ENCODE measurements around the gene COL5A1. TPM values are rescaled to one million over a fixed set of nuclear protein-coding genes. Genes with fewer than 3 reads are reported as not detected.

Gene COL5A1
- total RNA-seq, 1 donor from 2014 or later = 435 TPM

DNA sequence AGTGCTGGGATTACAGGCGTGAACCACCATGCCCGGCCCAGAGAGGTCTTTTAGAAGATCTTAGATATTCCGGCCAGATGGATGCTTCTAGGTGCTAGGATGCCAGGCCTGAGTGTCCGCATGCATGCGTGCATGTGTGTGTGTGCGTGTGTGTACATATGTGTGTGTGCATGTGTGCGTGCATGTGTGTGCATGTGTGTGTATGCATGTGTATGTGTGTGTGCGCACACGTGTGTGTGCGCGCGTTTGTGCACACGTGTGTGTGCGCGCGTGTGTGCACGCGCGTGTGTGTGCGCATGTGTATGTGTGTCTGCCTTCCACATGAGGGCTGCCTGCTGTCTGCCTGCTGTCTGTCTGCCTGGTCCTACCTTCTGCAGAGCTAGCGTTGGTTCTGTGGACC is 151.0 kb downstream of the COL5A1 start:
- no peak for DNase-seq

DNA sequence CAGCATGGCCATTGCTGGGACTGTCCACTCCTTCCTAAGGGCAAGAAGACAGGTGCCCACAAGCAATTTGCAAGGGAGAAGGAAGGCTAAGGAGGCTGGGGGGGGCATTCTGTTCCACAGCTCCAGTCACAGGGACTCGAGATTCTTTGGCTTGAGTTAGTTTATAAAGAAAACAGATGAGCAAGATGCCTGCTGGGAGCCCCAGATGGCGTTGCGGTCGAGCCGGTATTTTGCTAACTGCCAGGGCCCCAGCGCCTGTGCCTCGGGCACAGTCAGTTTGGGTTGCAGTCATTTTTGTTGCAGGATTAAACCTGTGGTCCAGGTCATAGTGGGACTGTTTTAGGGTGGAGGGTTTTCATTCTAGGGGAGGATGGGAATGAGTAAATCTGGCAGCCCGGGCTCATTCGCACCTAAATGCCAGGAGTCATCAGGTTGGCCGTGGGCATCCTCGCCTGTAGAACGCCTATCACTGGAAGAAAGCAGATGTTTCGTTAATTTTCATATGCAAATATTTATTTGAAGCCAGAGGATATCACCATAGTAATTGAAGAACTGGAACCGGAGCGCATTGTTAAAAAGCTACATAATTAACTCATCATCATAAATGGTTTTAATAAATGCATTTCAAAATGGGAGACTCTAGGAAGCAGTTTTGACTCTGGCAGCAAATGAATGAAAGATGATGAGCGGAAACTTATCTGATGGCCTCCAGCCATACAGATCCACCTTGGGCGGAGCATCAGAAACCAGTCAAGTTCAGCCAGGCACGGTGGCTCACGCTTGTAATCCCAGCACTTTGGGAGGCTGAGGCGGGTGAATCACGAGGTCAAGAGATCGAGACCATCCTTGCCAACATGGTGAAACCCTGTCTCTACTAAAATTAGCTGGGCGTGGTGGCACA is 151.9 kb downstream of the COL5A1 start:
- no peak for DNase-seq

DNA sequence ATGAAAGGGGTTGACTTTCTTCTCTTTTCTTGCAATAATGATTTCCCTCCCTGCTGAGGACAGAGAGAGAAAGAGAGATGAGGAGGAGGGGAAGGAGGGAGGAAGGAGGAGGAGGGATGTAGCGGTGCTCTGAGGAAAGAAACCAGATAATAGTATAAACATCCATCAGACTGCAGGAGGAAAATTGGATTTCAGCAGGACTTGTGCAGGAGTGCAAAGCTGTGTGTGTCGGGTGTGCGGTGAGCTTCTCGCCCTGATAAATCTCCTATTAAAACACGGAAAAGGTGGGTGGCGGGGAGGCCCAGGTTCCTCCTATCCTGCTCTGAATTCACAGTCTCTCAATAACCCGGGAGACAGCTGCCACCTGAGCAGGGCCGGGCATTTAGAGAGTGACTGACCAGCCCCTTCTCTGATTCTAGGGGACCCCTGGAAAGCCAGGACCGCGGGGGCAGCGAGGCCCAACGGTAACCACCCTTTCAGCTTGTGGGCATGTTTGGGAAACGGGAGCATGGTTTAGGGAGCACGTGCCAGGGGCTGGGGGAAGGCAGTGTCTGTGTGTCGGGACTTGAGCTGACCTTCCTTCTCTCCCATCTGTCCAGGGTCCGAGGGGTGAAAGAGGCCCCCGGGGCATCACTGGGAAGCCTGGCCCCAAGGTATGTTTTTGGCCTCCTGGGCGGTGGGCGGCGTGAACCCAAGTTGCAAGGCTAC is 153.2 kb downstream of the COL5A1 start:
- no peak for DNase-seq

DNA sequence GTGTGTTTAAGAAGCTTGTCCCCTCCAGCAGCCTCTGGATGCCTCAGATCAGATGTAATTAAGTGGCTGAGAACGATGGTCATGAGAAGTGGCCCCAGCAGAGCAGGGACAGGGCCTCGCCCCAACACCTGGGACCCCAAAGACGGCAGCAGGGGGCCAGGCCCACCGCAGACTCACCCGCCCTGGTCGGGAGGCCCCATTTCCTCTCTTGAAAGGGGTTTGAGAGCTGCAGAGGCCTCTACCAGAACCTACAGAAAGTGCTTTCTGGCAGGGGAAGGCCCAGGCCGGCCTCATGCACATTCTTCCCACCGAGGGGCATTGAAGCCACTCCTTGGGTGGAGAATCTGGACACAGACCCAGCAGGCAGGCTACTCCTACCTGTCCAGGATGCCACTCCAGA is 153.8 kb downstream of the COL5A1 start:
- DNase-seq = no peak

DNA sequence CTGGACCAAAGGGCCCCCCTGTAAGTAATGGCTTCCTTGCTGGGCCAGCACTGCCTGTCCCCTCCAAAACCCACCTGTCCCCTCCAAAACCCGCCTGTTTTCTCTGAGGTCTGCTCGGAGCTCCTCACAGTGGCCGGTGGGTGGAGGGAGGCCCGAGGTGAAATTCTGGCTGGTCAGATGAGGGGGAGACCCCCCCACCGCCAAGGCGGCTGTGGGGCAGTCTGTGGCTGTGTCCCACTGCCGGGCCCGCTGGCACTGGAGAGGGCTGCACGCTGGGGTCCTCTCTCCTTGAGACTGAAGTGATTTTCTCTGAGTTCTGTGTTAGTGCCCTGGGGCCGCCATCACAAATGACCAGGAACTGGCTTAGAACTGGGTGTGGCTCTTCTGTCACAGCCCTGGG is 155.3 kb downstream of the COL5A1 start:
- no peak for DNase-seq

DNA sequence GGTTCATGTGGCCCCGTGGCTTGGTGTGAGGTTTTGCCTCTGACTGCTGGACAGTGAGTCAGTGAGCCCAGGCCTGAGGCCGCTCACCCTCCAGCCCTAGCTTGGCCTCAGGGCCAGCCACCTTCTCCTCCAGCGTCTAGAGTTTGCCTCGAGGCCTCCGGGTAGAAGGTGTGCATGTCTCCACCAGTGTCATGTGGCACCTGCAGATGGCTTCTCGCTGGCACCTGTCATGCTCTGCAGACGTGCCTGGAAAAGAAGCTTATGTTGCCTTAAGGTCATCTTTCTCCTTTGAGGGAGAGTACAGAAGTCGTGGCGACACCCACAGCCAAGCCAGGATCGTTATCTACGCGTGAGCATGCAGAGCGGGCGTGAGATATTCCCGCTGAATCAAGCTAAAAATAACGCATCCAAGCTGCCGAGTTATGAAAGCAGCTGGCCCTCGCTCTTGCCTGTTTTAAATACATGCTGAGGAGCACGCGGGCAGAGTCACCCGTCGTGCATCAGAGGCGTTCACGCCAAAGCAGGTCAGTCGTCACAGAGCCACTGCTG is 159.3 kb downstream of the COL5A1 start:
- DNase-seq = peak; percentile 59

DNA sequence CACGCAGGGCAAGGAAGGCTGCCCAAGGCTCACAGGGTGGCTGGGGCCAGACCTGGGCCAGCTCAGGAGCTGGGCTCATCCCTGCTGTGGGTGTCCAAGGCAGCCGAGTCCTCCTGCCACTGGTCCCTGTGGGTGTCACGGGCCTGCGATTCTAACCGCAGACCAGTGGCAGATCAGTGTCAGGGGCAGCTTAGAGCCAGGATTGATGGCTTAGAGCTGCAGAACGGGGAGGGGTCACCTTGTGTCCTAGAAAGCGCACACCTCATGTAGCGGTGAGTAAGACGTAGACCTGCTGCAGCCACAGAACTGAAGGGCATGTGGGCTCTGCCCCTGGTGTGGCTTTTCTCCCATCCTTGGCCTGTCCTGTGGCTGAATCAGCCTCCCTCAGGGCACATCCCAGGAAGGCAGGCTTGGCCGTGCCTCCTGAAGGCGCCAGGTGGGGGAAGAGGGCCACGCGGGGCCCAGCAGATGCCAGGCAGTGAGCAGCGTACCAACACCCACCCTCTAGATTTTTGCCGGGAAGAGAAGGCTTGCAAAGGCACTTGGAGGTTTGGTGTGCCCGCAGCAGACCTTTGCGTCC is 160.7 kb downstream of the COL5A1 start:
- no peak for DNase-seq

DNA sequence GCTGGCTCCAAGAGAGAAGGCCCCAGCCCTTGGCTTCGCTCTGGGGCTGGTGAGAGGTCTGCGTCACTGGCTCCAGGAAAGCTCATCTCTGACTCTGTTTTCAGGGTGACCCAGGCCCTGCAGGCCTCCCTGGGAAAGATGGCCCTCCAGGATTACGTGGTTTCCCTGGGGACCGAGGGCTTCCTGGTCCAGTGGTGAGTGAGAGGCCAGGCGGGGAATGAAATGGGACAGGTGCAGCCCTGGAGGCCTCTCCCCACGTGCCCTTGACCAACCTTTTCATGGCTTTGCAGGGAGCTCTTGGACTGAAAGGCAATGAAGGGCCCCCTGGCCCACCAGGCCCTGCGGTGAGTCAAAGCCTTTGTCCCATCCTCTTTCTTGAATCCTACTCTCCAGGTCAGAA is 163.3 kb downstream of the COL5A1 start:
- DNase-seq = no peak

DNA sequence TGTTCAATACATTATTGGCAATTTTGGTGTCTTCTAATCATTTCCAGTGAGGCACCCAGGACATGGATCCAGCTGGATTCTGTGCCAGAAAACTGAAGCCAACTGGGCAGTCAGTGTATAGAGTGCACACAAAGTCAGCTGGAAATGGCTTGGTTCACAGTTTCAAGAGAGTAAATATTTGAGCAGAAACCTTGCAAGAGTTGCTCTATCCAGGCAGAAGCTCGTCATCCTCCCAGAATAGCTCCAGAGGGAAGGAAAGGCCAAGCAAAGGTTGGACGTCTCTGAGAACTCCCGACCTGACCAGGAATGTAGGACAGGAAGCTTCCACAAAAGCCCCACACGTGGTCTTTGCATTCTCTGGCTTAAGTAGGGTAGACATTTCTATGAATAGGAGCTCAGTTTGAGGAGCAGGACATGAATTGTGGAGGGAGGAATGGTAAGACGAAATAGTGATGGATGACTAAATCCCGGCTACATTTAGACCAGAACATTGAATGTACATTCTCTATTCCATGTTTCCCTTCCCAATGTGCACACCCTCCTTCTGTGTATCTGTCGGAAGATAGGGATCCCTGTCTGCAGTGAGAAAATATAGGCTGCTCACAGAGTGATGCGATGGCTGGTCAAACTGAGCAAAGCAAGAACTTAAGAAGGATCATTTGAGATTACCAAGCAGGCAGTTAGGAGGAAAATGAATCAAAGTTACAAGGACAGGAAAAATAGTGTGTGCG is 166.3 kb downstream of the COL5A1 start:
- peak; percentile 72 for DNase-seq

DNA sequence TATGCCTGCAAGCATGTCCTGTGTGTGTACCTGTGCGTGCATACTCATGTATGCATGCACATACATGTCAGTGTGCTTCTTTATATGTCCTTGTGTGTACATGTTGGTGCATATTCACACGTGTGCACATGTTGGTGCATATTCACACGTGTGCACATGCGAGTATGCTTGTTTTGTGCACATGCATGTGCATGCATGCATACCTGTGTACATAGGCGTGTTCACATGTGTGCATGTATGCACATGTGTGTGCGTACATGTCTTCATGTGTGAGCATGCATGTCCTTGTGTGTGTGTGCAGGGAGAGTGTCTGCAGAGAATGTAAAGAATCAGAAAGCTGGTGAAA is 166.8 kb downstream of the COL5A1 start:
- DNase-seq = no peak

DNA sequence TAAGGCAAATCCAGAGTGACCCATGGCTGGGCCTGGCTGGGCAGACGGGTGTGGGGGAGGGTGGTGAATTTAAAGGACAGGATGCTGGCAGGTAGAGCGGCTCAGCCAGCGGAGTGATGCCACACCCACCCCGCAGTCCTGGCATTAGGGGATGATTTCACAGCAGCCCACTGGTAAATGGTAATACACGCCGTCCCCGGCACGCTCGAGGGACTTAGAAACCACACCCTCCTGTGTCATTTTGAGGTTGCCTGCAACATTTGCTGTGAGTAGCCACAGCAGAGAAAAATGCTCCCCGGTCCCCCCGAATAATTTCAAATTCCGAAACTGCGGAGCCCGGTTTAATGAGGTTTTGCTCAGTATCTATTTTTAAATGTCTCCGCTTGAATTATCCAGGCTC is 167.7 kb downstream of the COL5A1 start:
- DNase-seq = no peak

DNA sequence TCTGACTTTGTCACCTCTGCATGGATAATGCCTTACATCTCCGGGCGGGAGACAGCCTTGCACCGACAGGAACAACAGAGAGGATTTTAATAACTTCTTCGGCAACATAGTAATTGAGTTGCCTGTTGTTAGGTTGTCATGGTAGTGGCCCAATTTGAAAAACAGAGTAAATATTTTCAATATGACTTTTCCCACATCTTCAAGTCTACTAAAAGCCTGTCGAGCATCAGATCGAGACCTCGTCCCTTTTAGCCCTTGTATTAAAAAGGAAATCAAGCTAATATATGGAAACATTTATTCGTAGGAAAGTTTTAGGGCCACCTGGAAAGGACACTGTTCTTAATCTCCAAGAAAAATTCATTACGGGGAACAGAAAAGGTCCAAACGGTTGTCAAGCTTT is 168.2 kb downstream of the COL5A1 start:
- no peak for DNase-seq

DNA sequence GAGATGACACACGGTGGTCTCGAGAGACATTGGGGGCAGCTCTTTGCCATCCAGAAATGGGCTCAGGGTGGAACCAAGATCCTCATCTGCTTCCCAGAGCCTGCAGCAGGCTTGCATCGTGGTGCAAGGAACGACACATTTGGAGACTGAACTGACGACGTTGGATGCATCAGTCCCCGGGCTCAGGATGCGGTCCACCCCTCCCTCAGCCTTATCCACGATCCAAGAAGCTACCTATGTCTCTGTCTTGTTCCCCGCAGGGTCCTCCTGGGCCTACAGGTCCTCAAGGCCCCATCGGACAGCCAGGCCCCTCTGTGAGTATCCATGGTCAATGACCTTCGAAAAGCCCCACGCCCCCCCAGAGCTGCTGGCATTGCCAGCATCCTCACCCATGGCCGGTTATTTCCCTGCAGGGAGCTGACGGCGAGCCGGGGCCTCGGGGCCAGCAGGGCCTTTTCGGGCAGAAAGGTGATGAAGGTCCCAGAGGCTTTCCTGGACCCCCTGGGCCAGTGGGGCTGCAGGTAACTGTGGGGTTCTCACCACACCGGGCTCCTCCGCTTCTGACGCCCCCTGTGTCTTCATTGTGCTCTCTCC is 169.6 kb downstream of the COL5A1 start:
- DNase-seq = no peak

DNA sequence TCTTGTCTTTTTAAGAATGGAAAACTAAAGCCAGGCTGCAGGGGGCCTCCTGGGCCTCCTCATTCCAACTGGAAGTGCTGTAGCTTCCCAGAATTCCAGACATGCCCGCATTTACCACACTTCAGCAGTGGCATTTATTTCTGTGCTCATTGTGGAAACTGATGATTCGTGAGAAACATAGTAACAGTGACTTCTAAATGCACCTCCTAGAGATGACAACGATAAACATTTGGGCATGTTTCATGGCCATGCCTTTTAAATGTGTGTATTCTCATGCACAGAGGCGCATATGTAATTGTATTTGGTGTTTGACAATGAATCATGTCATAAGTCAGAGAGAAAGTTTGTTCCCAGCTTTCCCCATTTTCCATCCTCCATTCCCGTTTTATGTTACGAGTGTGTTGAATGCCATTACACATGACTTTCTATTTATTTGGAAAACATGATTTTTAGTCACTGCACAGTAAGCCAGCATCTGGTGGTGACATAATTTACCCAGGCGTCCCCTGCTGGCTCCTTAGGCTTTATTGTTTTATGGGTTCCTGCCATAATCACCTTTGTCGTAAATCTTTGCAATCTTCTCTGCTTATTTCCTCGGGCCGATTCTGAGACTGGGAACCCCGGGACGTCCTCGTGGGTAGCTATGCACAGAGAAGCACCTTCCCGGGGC is 170.2 kb downstream of the COL5A1 start:
- DNase-seq = peak; percentile 27

DNA sequence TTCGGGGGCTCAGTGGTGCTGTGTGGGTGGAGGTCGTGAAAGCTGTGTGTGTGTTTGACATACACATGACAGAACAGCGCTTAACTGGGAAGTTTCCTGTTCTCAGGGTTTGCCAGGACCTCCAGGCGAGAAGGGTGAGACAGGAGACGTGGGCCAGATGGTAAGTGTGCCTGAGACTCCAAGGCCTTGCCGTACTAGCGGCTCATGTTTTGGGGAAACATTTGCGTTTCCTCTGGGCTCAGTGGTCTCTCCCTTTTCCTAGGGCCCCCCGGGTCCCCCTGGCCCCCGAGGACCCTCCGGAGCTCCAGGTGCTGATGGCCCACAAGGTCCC is 170.7 kb downstream of the COL5A1 start:
- no peak for DNase-seq

DNA sequence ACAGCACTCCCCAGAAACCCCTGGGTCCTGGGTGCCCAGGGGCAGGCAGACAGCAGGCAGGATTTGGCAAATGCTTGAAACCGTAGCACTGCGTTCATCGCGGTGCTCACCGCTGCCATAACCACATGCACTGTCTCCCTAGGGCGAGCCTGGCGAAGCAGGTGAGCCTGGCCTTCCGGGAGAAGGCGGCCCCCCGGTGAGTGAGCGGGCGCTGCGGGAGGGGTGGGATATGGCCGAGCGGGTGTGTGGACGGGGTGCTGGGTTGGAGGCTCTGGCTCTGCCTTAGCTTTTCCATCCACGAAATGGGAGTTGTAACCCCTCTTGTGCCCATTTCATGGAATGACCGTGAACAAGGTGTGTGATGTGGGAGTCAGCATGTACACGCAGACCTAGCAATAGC is 172.2 kb downstream of the COL5A1 start:
- DNase-seq = no peak

DNA sequence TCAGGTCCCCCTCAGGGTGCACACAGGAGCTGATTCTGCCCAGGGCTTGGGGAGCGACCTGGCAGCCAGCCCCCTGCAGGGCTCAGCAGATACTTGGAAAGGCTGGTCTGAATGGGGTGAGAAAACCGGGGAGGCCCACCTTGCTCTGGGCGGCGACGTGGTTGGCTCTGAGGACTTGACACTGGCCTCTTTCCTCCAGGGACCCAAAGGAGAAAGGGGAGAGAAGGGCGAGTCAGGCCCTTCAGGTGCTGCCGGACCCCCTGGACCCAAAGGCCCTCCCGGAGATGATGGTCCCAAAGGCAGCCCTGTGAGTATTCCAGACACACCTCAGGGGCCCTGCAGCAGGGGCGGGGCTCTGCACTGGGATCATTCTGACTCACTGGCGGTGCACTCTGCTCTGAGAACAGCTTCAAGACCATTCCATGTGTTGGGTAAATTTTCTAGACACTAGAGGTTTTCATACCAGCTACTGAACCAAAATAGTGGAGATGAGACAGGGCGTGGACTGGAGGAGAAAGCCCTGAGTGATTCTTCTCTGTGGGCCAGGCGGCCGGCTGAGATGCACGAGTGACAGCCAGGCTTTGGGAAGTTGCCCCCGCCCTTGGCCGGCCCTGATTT is 173.1 kb downstream of the COL5A1 start:
- DNase-seq = no peak

DNA sequence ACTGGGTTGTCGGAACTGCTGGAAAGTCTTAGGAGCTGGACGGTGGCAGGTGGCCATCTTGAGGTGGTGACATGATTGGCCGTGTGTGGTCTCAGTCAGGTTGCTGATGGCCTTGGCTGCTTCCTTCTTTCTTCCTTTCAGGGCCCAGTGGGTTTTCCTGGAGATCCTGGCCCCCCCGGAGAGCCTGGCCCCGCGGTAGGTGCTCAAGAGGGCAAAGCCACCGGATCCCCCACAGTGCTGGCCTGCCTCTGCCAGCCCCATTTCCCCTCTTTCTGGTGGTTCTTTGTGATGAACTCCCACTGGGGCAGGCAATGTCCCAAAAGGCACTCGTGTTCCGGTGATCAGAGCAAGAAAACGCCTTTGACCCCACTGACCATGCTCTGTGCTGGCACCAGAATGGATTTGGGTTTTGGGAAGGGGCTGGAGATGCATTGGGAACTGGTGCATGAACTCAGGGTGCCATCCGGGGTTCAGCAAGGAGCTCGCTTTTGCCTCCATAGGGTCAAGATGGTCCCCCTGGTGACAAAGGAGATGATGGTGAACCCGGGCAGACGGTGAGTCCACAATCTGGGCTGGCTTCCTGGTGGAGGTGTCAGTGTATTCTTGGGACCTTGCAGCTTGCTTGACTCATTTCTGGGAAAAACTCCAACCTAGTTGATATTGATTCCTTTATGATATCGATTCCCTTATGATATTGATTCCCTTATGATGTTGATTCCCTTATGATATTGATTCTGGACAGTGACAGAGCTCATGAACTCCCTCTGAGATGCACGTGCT is 174.0 kb downstream of the COL5A1 start:
- DNase-seq = no peak

DNA sequence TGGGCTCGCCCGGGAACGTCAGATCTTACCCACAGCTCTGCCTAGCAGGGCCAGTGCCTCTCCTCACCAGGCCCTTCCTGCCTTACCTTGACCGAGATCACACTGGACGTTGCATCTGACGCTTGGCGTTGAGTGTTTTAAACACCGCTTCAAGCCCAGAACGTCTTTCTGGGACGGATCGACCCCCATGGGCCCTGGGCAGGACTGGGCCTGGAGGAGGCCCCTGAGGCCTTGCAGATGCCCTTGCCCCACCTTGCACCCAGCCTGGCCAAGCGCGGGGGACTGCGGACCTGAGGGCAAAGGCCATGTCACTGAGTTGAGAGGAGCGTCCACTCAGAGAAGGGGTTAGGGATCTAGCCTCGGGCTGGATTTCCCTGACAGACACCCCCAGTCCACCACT is 174.7 kb downstream of the COL5A1 start:
- DNase-seq = no peak

DNA sequence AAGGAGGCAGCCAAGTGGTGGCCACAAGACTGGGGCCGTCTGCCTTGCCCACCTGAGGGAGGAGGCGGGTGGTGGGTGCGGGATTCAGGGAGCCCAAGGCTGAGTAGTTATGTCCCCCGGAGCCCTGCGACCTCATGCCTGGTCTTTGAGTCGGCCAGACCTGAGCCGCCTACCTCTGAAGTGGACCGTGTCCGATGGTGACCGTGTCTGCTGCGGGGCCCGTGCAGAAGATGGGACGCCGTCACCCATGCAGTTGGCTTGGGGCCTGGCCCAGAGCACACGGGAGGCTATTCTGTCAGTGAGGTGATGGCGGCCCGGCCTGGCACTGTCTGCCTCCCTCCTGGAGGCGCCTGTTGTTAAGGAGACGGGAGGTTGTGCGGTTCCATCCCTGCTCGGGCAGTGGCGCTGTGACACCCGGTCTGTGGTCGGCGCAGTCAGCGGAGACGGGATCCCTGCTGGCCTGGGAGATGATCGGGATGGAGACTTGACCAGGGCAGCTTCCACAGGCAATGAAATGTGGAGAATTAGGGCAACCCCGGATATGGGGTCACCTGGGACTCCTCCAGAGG is 176.5 kb downstream of the COL5A1 start:
- no peak for DNase-seq

Measured in tongue (tissue), 2 donors.